Stimulated activated naive CD8-positive, alpha-beta T cell treated with anti-CD3 and anti-CD28 coated beads, Interleukin-15, amount 100 ng/mL, for 72 hours (primary cell): ENCODE measurements around the gene NEXMIF.
"Not testable (repeated sequence)": the region's sequence is repeated elsewhere in the genome, so short reads cannot be mapped to it uniquely, and the experiment has no call there.

Experiments
- ATAC-seq: fragments of 150-1000 bp; cut with Tn5 transposase; 2 replicates; pipeline ENCODE4 v1.10.0; 2021; ENCODE audit warnings: mild to moderate bottlenecking, moderate library complexity
- DNase-seq, 2 donors: peaks; one replicate each; pipeline ENCODE4 v3.0.0; 2021 to 2022
- H3K27ac Mint-ChIP-seq, 2 donors: one replicate each; pipeline ENCODE4 v1.8.0; 2022; ENCODE audit warnings: mild to moderate bottlenecking in 2 of 2, mixed read lengths in 2 of 2, moderate library complexity in 2 of 2
- H3K27me3 Mint-ChIP-seq: one replicate; pipeline ENCODE4 v1.8.0; 2022; ENCODE audit warnings: mixed read lengths
- H3K4me1 Mint-ChIP-seq: one replicate; pipeline ENCODE4 v1.8.0; 2022; ENCODE audit warnings: mild to moderate bottlenecking, mixed read lengths
- H3K4me3 Mint-ChIP-seq, 2 donors: one replicate each; pipeline ENCODE4 v1.8.0; 2022; ENCODE audit warnings: mild to moderate bottlenecking in 2 of 2, mixed read lengths in 2 of 2, moderate library complexity in 1 of 2
- H3K9me3 Mint-ChIP-seq, 2 donors: one replicate each; pipeline ENCODE4 v1.8.0; 2022; ENCODE audit warnings: mixed read lengths in 2 of 2

NEXMIF gene

GRCh38 chrX:74925225-74926088 lies at the start of gene NEXMIF:
TSS of gene NEXMIF (minus strand) at chrX:74925452.
- DNase-seq (peak in 1 of 2 donors; percentile 0), ATAC-seq (peak; percentile 82)
- no peaks in the 10 kb centered on the region for H3K9me3 Mint-ChIP-seq
- peaks cover 21% of the 10 kb centered on the region for H3K4me1 Mint-ChIP-seq
- H3K27ac Mint-ChIP-seq: peak within 1 kb of the TSS; percentile 48 to 94
- H3K27me3 Mint-ChIP-seq: peaks cover 28% of the 10 kb centered on the region
- peak within 1 kb of the TSS; percentile 94 to 96 for H3K4me3 Mint-ChIP-seq

GRCh38 chrX:74961962-74962361 lies 36.7 kb upstream of the NEXMIF start:
- H3K4me1 Mint-ChIP-seq, H3K4me3 Mint-ChIP-seq, DNase-seq, H3K9me3 Mint-ChIP-seq, ATAC-seq, H3K27ac Mint-ChIP-seq, H3K27me3 Mint-ChIP-seq: not testable (repeated sequence)

- ATAC-seq: no peak
- no peaks in the 10 kb centered on the region for H3K27me3 Mint-ChIP-seq
- no peak overlapping the region for H3K27ac Mint-ChIP-seq
- no peaks in the 10 kb centered on the region for H3K9me3 Mint-ChIP-seq
- no peak overlapping the region for H3K4me3 Mint-ChIP-seq
- DNase-seq: no peak
- no peaks in the 10 kb centered on the region for H3K4me1 Mint-ChIP-seq
Observed at GRCh38 chrX:74949717-74950116, 24.5 kb upstream of the NEXMIF start.

- H3K27me3 Mint-ChIP-seq: no peaks in the 10 kb centered on the region
- peaks cover 5 to 8% of the 10 kb centered on the region in 2 donors for H3K9me3 Mint-ChIP-seq
- no peak for DNase-seq
- ATAC-seq: no peak
- no peak overlapping the region for H3K4me3 Mint-ChIP-seq
- H3K27ac Mint-ChIP-seq: no peak overlapping the region
- peaks cover 9% of the 10 kb centered on the region for H3K4me1 Mint-ChIP-seq
Observed at GRCh38 chrX:74940414-74940813, 15.2 kb upstream of the NEXMIF start.

GRCh38 chrX:74931214-74931613 lies 6.0 kb upstream of the NEXMIF start:
- peak; percentile 46 for ATAC-seq
- peaks cover 18% of the 10 kb centered on the region for H3K27me3 Mint-ChIP-seq
- H3K4me3 Mint-ChIP-seq: no peak overlapping the region
- H3K4me1 Mint-ChIP-seq: no peaks in the 10 kb centered on the region
- no peak for DNase-seq
- H3K9me3 Mint-ChIP-seq: no peaks in the 10 kb centered on the region
- H3K27ac Mint-ChIP-seq: no peak overlapping the region

GRCh38 chrX:74924449-74925224 lies 615 bp downstream of the NEXMIF start:
- H3K4me3 Mint-ChIP-seq: peak overlapping the region; percentile 94 to 96
- ATAC-seq (peak; percentile 80), DNase-seq (peak; percentile 51 to 52)
- H3K27me3 Mint-ChIP-seq: peaks cover 28% of the 10 kb centered on the region
- peak overlapping the region; percentile 48 to 94 for H3K27ac Mint-ChIP-seq
- no peaks in the 10 kb centered on the region for H3K9me3 Mint-ChIP-seq
- peaks cover 21% of the 10 kb centered on the region for H3K4me1 Mint-ChIP-seq

GRCh38 chrX:74923942-74924448 lies 1.3 kb downstream of the NEXMIF start:
- peak; percentile 43 for ATAC-seq
- Mint-ChIP-seq H3K4me3 (peak overlapping the region; percentile 94 to 96), H3K27ac (peak overlapping the region in 1 of 2 donors; percentile 86), H3K4me1 (peaks cover 21% of the 10 kb centered on the region), H3K27me3 (peaks cover 28% of the 10 kb centered on the region), H3K9me3 (no peaks in the 10 kb centered on the region)
- peak; percentile 9 to 28 for DNase-seq

- H3K27ac Mint-ChIP-seq: no peak overlapping the region
- H3K4me3 Mint-ChIP-seq: peak overlapping the region; percentile 94 to 96
- H3K9me3 Mint-ChIP-seq: no peaks in the 10 kb centered on the region
- H3K27me3 Mint-ChIP-seq: peaks cover 28% of the 10 kb centered on the region
- DNase-seq: no peak
- H3K4me1 Mint-ChIP-seq: peaks cover 21% of the 10 kb centered on the region
- ATAC-seq: no peak
Observed at GRCh38 chrX:74922922-74923543, 2.2 kb downstream of the NEXMIF start.

- H3K9me3 Mint-ChIP-seq: peaks cover 0 to 6% of the 10 kb centered on the region in 2 donors
- no peaks in the 10 kb centered on the region for H3K27me3 Mint-ChIP-seq
- ATAC-seq: no peak
- no peak overlapping the region for H3K27ac Mint-ChIP-seq
- DNase-seq: no peak
- H3K4me1 Mint-ChIP-seq: no peaks in the 10 kb centered on the region
- no peak overlapping the region for H3K4me3 Mint-ChIP-seq
Observed at GRCh38 chrX:74911494-74911893, 13.8 kb downstream of the NEXMIF start.

GRCh38 chrX:74906417-74906816 lies 18.8 kb downstream of the NEXMIF start:
- H3K4me3 Mint-ChIP-seq: no peak overlapping the region
- no peak overlapping the region for H3K27ac Mint-ChIP-seq
- ATAC-seq (no peak), DNase-seq (no peak)
- no peaks in the 10 kb centered on the region for H3K27me3 Mint-ChIP-seq
- H3K9me3 Mint-ChIP-seq: no peaks in the 10 kb centered on the region
- no peaks in the 10 kb centered on the region for H3K4me1 Mint-ChIP-seq

GRCh38 chrX:74902806-74903205 lies 22.4 kb downstream of the NEXMIF start:
- DNase-seq (no peak), ATAC-seq (no peak)
- no peak overlapping the region for H3K27ac Mint-ChIP-seq
- no peaks in the 10 kb centered on the region for H3K27me3 Mint-ChIP-seq
- H3K9me3 Mint-ChIP-seq: no peaks in the 10 kb centered on the region
- no peak overlapping the region for H3K4me3 Mint-ChIP-seq
- no peaks in the 10 kb centered on the region for H3K4me1 Mint-ChIP-seq

GRCh38 chrX:74892561-74892960 lies 32.7 kb downstream of the NEXMIF start:
- H3K9me3 Mint-ChIP-seq: no peaks in the 10 kb centered on the region
- no peak overlapping the region for H3K4me3 Mint-ChIP-seq
- no peak for ATAC-seq
- H3K27ac Mint-ChIP-seq: no peak overlapping the region
- DNase-seq: no peak
- H3K27me3 Mint-ChIP-seq: no peaks in the 10 kb centered on the region
- peaks cover 12% of the 10 kb centered on the region for H3K4me1 Mint-ChIP-seq

GRCh38 chrX:74890676-74891430 lies 34.4 kb downstream of the NEXMIF start:
- Mint-ChIP-seq H3K4me1 (peaks cover 12% of the 10 kb centered on the region), H3K27ac (no peak overlapping the region), H3K4me3 (no peak overlapping the region), H3K27me3 (no peaks in the 10 kb centered on the region), H3K9me3 (no peaks in the 10 kb centered on the region)
- DNase-seq: no peak
- ATAC-seq: peak; percentile 67

- H3K4me1 Mint-ChIP-seq, H3K27me3 Mint-ChIP-seq, ATAC-seq, H3K4me3 Mint-ChIP-seq, H3K27ac Mint-ChIP-seq, DNase-seq: not testable (repeated sequence)
- H3K9me3 Mint-ChIP-seq: peaks cover 5 to 11% of the 10 kb centered on the region in 2 donors
Observed at GRCh38 chrX:74882383-74882782, 42.9 kb downstream of the NEXMIF start.

- Mint-ChIP-seq H3K27me3 (no peaks in the 10 kb centered on the region), H3K27ac (no peak overlapping the region), H3K9me3 (peaks cover 11 to 27% of the 10 kb centered on the region in 2 donors), H3K4me3 (no peak overlapping the region), H3K4me1 (no peaks in the 10 kb centered on the region)
- DNase-seq: no peak
- no peak for ATAC-seq
Observed at GRCh38 chrX:74865725-74866124, 59.5 kb downstream of the NEXMIF start.
